Measurements from ENCODE around the gene RNF223.

DNA sequence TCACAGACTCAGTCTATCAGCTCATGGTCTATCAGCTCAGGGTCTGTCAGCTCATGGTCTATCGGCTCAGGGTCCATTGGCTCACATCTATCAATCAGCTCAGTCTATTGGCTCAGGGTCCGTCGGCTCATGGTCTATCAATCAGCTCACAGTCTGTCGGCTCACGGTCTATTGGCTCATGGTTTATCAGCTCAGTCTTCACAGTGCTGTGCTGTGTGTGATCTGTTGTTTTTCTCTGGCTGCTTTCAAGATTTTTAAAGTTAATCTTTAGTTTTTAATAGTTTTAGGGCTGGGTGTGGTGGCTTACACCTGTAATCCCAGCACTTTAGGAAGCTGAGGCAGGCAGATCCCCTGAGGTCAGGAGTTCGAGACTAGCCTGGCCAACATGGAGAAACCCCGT, 27.4 kb upstream of the RNF223 start:
- TF ChIP-seq POLR2A (IDR thresholded peaks at IDR 0.05; ENCODE audit: low read depth, low read length), result no peak
- TF ChIP-seq TAF1 (IDR thresholded peaks at IDR 0.05; ENCODE audit: low read depth, low read length), result no peak

All from GM12891 (cell line).